Measurements from ENCODE around the gene ZNF248. TPM values are rescaled to one million over a fixed set of nuclear protein-coding genes. Genes with fewer than 3 reads are reported as not detected.
A peak's percentile ranks its signal among the peaks of the same experiment; 100 is the strongest.

Gene ZNF248
- total RNA-seq, 1 donor from 2014 or later: 15.1 TPM

- no peak for TF ChIP-seq CTCF (IDR thresholded peaks at IDR 0.05; ENCODE audit: borderline replicate concordance)
- intact Hi-C loops (cut with micrococcal nuclease): no loop called here
- H3K27ac ChIP-seq (replicated peaks): no peak overlapping the region
- peaks cover 31% of the 10 kb centered on the region for H3K9me3 ChIP-seq (replicated peaks)
- H3K27me3 ChIP-seq (ENCODE audit: low read depth): no peaks in the 10 kb centered on the region
- no peaks in the 10 kb centered on the region for H3K36me3 ChIP-seq
- no peak overlapping the region for H3K4me3 ChIP-seq
- DNase-seq: no peak
- H3K4me1 ChIP-seq: no peaks in the 10 kb centered on the region
Measured at GRCh38 chr10:37760817-37761216, 96.6 kb downstream of the ZNF248 start.

GRCh38 chr10:37758074-37758473 lies 99.3 kb downstream of the ZNF248 start:
- no peak for TF ChIP-seq CTCF (IDR thresholded peaks at IDR 0.05; ENCODE audit: borderline replicate concordance)
- no peaks in the 10 kb centered on the region for H3K36me3 ChIP-seq
- H3K9me3 ChIP-seq (replicated peaks): peaks cover 7% of the 10 kb centered on the region
- H3K27me3 ChIP-seq (ENCODE audit: low read depth): no peaks in the 10 kb centered on the region
- no peak overlapping the region for H3K27ac ChIP-seq (replicated peaks)
- intact Hi-C loops (cut with micrococcal nuclease): no loop called here
- H3K4me3 ChIP-seq: no peak overlapping the region
- H3K4me1 ChIP-seq: no peaks in the 10 kb centered on the region
- DNase-seq: no peak

- intact Hi-C loops (cut with micrococcal nuclease): no loop called here
- Histone ChIP-seq H3K4me3 (no peak overlapping the region), H3K27me3 (ENCODE audit: low read depth) (no peaks in the 10 kb centered on the region), H3K36me3 (no peaks in the 10 kb centered on the region), H3K27ac (replicated peaks) (no peak overlapping the region), H3K4me1 (no peaks in the 10 kb centered on the region), H3K9me3 (replicated peaks) (peaks cover 4% of the 10 kb centered on the region)
- peak; percentile 71 for TF ChIP-seq CTCF (IDR thresholded peaks at IDR 0.05; ENCODE audit: borderline replicate concordance)
- DNase-seq: no peak
Measured at GRCh38 chr10:37754538-37755323, 102.7 kb downstream of the ZNF248 start.

- TF ChIP-seq CTCF (IDR thresholded peaks at IDR 0.05; ENCODE audit: borderline replicate concordance): no peak
- DNase-seq: no peak
- Histone ChIP-seq H3K9me3 (replicated peaks) (peaks cover 4% of the 10 kb centered on the region), H3K27ac (replicated peaks) (no peak overlapping the region), H3K4me3 (no peak overlapping the region), H3K27me3 (ENCODE audit: low read depth) (no peaks in the 10 kb centered on the region), H3K4me1 (no peaks in the 10 kb centered on the region), H3K36me3 (no peaks in the 10 kb centered on the region)
- intact Hi-C loops (cut with micrococcal nuclease): no loop called here
Measured at GRCh38 chr10:37752334-37752875, 105.0 kb downstream of the ZNF248 start.

- Histone ChIP-seq H3K9me3 (replicated peaks) (peaks cover under 1% of the 10 kb centered on the region), H3K36me3 (no peaks in the 10 kb centered on the region), H3K4me1 (no peaks in the 10 kb centered on the region), H3K4me3 (no peak overlapping the region), H3K27me3 (ENCODE audit: low read depth) (no peaks in the 10 kb centered on the region), H3K27ac (replicated peaks) (no peak overlapping the region)
- TF ChIP-seq CTCF (IDR thresholded peaks at IDR 0.05; ENCODE audit: borderline replicate concordance): no peak
- DNase-seq: no peak
- intact Hi-C loops (cut with micrococcal nuclease): no loop called here
Measured at GRCh38 chr10:37748170-37748569, 109.2 kb downstream of the ZNF248 start.
